Keratinocyte (primary cell): Measurements from ENCODE around the gene RGS10. TPM values are rescaled to one million over a fixed set of nuclear protein-coding genes. Genes with fewer than 3 reads are reported as not detected.

Source experiments
- DNase-seq: peaks from one replicate; pipeline ENCODE4 v3.0.0-alpha.2; 2011; ENCODE audit warnings: low read depth, missing footprints, low spot score
- FAIRE-seq: peaks from 2 replicates; lab custom pipeline; 2011; peaks lifted over from hg19 to GRCh38; lab: Jason Lieb, UNC
- H2AFZ ChIP-seq: 2 replicates; pipeline ENCODE4 v1.6.0; 2012; ENCODE audit warnings: low read length, control low read depth, inconsistent platforms; ENCODE audit not compliant: control insufficient read depth
- H3K27ac ChIP-seq: 2 replicates; pipeline ENCODE4 v1.5.1; 2011; ENCODE audit warnings: low read length; ENCODE audit not compliant: control insufficient read depth, insufficient read depth
- H3K27me3 ChIP-seq: 3 replicates; pipeline ENCODE4 v1.6.0; 2011; ENCODE audit warnings: low read length; ENCODE audit not compliant: control insufficient read depth, insufficient read depth; ENCODE audit errors: extremely low read depth
- H3K36me3 ChIP-seq, 2 experiments: 2 replicates in 1 of 2; 3 replicates in 1 of 2; pipeline ENCODE4 v1.5.1; 2011; ENCODE audit warnings: low read length in 2 of 2, mild to moderate bottlenecking in 1 of 2; ENCODE audit not compliant: control insufficient read depth in 2 of 2, insufficient read depth in 2 of 2; ENCODE audit errors: extremely low read depth in 1 of 2
- H3K4me1 ChIP-seq: 3 replicates; pipeline ENCODE4 v1.5.1; 2011; ENCODE audit warnings: low read length; ENCODE audit not compliant: control insufficient read depth, insufficient read depth; ENCODE audit errors: extremely low read depth
- H3K4me2 ChIP-seq: 3 replicates; pipeline ENCODE4 v1.6.0; 2011; ENCODE audit warnings: low read depth, low read length; ENCODE audit not compliant: control insufficient read depth, insufficient read depth; ENCODE audit errors: extremely low read depth
- H3K4me3 ChIP-seq, 3 experiments: fragments of 200-600 bp in 1 of 3; sonication (generic) in 1 of 3; 2 replicates in 2 of 3; 3 replicates in 1 of 3; pipeline ENCODE4 v1.5.1; 2011 to 2016; ENCODE audit warnings: low read length in 3 of 3, mild to moderate bottlenecking in 3 of 3, control low read depth in 2 of 3, inconsistent platforms in 1 of 3, low read depth in 1 of 3, mixed read lengths in 1 of 3, mixed run types in 1 of 3, moderate library complexity in 1 of 3; ENCODE audit not compliant: control insufficient read depth in 2 of 3, insufficient read depth in 2 of 3; ENCODE audit errors: extremely low read depth in 1 of 3
- H3K79me2 ChIP-seq: 2 replicates; pipeline ENCODE4 v1.6.0; 2012; ENCODE audit warnings: low read length; ENCODE audit not compliant: control insufficient read depth, insufficient read depth
- H3K9ac ChIP-seq: 3 replicates; pipeline ENCODE4 v1.6.0; 2011; ENCODE audit warnings: low read length; ENCODE audit not compliant: control insufficient read depth, insufficient read depth; ENCODE audit errors: extremely low read depth
- H3K9me1 ChIP-seq: 3 replicates; pipeline ENCODE4 v1.6.0; 2011; ENCODE audit warnings: low read length; ENCODE audit not compliant: control insufficient read depth, insufficient read depth; ENCODE audit errors: extremely low read depth
- H3K9me3 ChIP-seq: 2 replicates; pipeline ENCODE4 v1.5.1; 2012; ENCODE audit warnings: low read depth, low read length; ENCODE audit not compliant: control insufficient read depth
- H4K20me1 ChIP-seq: 3 replicates; pipeline ENCODE4 v1.6.0; 2011; ENCODE audit warnings: low read length; ENCODE audit not compliant: control insufficient read depth, insufficient read depth; ENCODE audit errors: extremely low read depth
- EZH2 ChIP-seq: IDR thresholded peaks from one replicate; pipeline ENCODE4 v1.6.1; 2012; ENCODE audit warnings: inconsistent platforms, mild to moderate bottlenecking, low read length, moderate library complexity
- dilution Hi-C: fragments of 300-500 bp; cut with MboI; formaldehyde crosslinking; loops from one replicate; pipeline ENCODE4 v1.7.0; 2020; ENCODE audit warnings: low sequenced_read_pairs; ENCODE audit not compliant: extremely low pct_ligation_motif_present
- polyA plus RNA-seq, 5 experiments: library from polyadenylated mRNA; depleted of rRNA in 3 of 5; stranded (reverse) in 3 of 5; stranded (forward) in 1 of 5; unstranded in 1 of 5; fragments of >200 nt; gene quantifications; 1 replicate in 1 of 5; 2 replicates in 3 of 5; 3 replicates in 1 of 5; pipeline versions ENCODE4 v1.2.1 to v1.2.3, GENCODE V29; 2011 to 2012; ENCODE audit warnings: missing spikeins in 2 of 5, low read depth in 1 of 5, low replicate concordance in 1 of 5
- TF ChIP-seq, protein P1 (sequence below), 3 experiments: IDR thresholded peaks in 1 of 3; conservative IDR thresholded peaks in 1 of 3; optimal IDR thresholded peaks in 1 of 3; 2 replicates in 2 of 3; 3 replicates in 1 of 3; pipeline versions ENCODE3 to v1.5.1; 2011; ENCODE audit warnings: low read length in 3 of 3, mild to moderate bottlenecking in 3 of 3, moderate library complexity in 2 of 3, control low read depth in 1 of 3, inconsistent platforms in 1 of 3; ENCODE audit not compliant: insufficient read depth in 2 of 3; ENCODE audit errors: extremely low read depth in 1 of 3

RGS10 gene
- polyA plus RNA-seq, 1 donor (not counting 4 experiments of a cell fraction or from before 2014, with no cell fraction given): 87.8 TPM

- FAIRE-seq (no peak), DNase-seq (no peak)
- no peaks in the 10 kb centered on the region for H3K9me1 ChIP-seq
- no peaks in the 10 kb centered on the region for H3K79me2 ChIP-seq
- H3K9ac ChIP-seq: no peak overlapping the region
- no peaks in the 10 kb centered on the region for H3K27me3 ChIP-seq
- H3K4me2 ChIP-seq: no peak overlapping the region
- H4K20me1 ChIP-seq: no peaks in the 10 kb centered on the region
- H3K36me3 ChIP-seq: no peaks in the 10 kb centered on the region
- H3K4me3 ChIP-seq: no peak overlapping the region
- no peak overlapping the region for H2AFZ ChIP-seq
- no peaks in the 10 kb centered on the region for H3K9me3 ChIP-seq
- H3K27ac ChIP-seq: no peak overlapping the region
- dilution Hi-C loops: no loop called here
- no peak for TF ChIP-seq EZH2
- TF ChIP-seq, protein P1, sequence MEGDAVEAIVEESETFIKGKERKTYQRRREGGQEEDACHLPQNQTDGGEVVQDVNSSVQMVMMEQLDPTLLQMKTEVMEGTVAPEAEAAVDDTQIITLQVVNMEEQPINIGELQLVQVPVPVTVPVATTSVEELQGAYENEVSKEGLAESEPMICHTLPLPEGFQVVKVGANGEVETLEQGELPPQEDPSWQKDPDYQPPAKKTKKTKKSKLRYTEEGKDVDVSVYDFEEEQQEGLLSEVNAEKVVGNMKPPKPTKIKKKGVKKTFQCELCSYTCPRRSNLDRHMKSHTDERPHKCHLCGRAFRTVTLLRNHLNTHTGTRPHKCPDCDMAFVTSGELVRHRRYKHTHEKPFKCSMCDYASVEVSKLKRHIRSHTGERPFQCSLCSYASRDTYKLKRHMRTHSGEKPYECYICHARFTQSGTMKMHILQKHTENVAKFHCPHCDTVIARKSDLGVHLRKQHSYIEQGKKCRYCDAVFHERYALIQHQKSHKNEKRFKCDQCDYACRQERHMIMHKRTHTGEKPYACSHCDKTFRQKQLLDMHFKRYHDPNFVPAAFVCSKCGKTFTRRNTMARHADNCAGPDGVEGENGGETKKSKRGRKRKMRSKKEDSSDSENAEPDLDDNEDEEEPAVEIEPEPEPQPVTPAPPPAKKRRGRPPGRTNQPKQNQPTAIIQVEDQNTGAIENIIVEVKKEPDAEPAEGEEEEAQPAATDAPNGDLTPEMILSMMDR (optimal IDR thresholded peaks at IDR 0.05 in 1 of 3, IDR thresholded peaks at IDR 0.05 in 1 of 3, conservative IDR thresholded peaks at IDR 0.05 in 1 of 3; ENCODE audit: extremely low read depth in 1 of 3, insufficient read depth in 2 of 3, low read length in 3 of 3): no peak
- peaks cover 4% of the 10 kb centered on the region for H3K4me1 ChIP-seq
These were observed 91.8 kb downstream of the RGS10 start for GRCh38 chr10:119450606-119451299.

Other genes starting within 250 kb of the RGS10 start
- gene TIAL1, start 54.2 kb upstream of the RGS10 start, polyA plus RNA-seq: 66.9 to 117 TPM (median 98.1 TPM) in 3 replicates
- 15.2 to 84.7 TPM (median 26.2 TPM) in 3 replicates for gene BAG3, start 108.7 kb upstream of the RGS10 start, polyA plus RNA-seq
- 12.1 to 21.1 TPM (median 20.2 TPM) in 3 replicates for gene INPP5F, start 183.3 kb upstream of the RGS10 start, polyA plus RNA-seq